Transverse colon (tissue), 4 donors: ENCODE measurements around the gene MISP3. TPM values are rescaled to one million over a fixed set of nuclear protein-coding genes. Genes with fewer than 3 reads are reported as not detected.

ENCODE experiments used
- DNase-seq: peaks from one replicate; pipeline ENCODE4 v3.0.0-alpha.2; 2019
- H3K27ac ChIP-seq, 4 donors: fragments of 200-600 bp; sonication (generic); 2 replicates each; pipeline ENCODE4 v1.5.1; 2016 to 2018; ENCODE audit warnings: inconsistent platforms in 4 of 4
- H3K27me3 ChIP-seq: fragments of 200-600 bp; sonication (generic); 2 replicates; pipeline ENCODE4 v1.5.1; 2017; ENCODE audit warnings: inconsistent platforms
- H3K36me3 ChIP-seq, 4 donors: fragments of 200-600 bp; sonication (generic); 2 replicates each; pipeline ENCODE4 v1.5.1; 2017 to 2019; ENCODE audit warnings: inconsistent platforms in 4 of 4
- H3K4me1 ChIP-seq, 4 donors: fragments of 200-600 bp; sonication (generic); 2 replicates each; pipeline ENCODE4 v1.5.1; 2017 to 2020; ENCODE audit warnings: inconsistent platforms in 4 of 4
- H3K4me3 ChIP-seq, 4 donors: fragments of 200-600 bp; sonication (generic); 1 replicate in 1 of 4; 2 replicates in 3 of 4; pipeline versions ENCODE4 v1.5.1 to v1.6.1; 2017 to 2019; ENCODE audit warnings: inconsistent platforms in 4 of 4
- H3K9me3 ChIP-seq, 2 donors: fragments of 200-600 bp; sonication (generic); 2 replicates each; pipeline ENCODE4 v1.5.1; 2017 to 2019; ENCODE audit warnings: inconsistent platforms in 2 of 2
- EP300 ChIP-seq: sonication (generic); formaldehyde crosslinking; IDR thresholded peaks from one replicate; pipeline ENCODE4 v1.6.1; 2017; ENCODE audit warnings: antibody characterized with exemption, low read depth
- POLR2A ChIP-seq: fragments of 450-650 bp; IDR thresholded peaks from one replicate; pipeline ENCODE4 v1.6.1; 2016; ENCODE audit warnings: antibody characterized with exemption, mild to moderate bottlenecking, moderate library complexity
- POLR2AphosphoS5 ChIP-seq, 3 donors: sonication (generic); formaldehyde crosslinking; IDR thresholded peaks; one replicate each; pipeline ENCODE4 v1.6.1; 2016; ENCODE audit warnings: antibody characterized with exemption in 3 of 3
- WGBS, 2 donors: methylation state at CpG; one replicate each; pipeline ENCODE4 v1.1.5; 2018; ENCODE audit warnings: low coverage in 1 of 2; 5-methylcytosine and 5-hydroxymethylcytosine counted together
- in situ Hi-C, 4 donors: fragments of 200-750 bp; cut with MboI; loops; one replicate each; pipeline versions ENCODE4 v1.15.0 to v1.15.1; 2017; ENCODE audit warnings: low sequenced_read_pairs in 3 of 4, low pct_ligation_motif_present in 1 of 4, low pct_unique_long_range_greater_than_20kb in 1 of 4
- intact Hi-C: fragments of 100-400 bp; cut with DNase I; formaldehyde crosslinking; loops from one replicate; pipeline ENCODE4 v1.15.1; 2023; ENCODE audit warnings: low total_unique reads
- total RNA-seq, 4 donors: library from RNA; depleted of rRNA; stranded (reverse); fragments of >200 nt; gene quantifications; one replicate each; pipeline ENCODE4 v1.1.0, GENCODE V29; 2016
- TF ChIP-seq, protein P1 (sequence below), 5 experiments: fragments of 200-600 bp in 3 of 5; fragments of 450-650 bp in 2 of 5; sonication (generic) in 3 of 5; IDR thresholded peaks; 1 replicate in 2 of 5; 2 replicates in 3 of 5; pipeline ENCODE4 v1.5.1; 2016 to 2017; ENCODE audit warnings: antibody characterized with exemption in 5 of 5, inconsistent platforms in 3 of 5, mild to moderate bottlenecking in 2 of 5, moderate library complexity in 1 of 5

The MISP3 gene
- total RNA-seq, 4 donors from 2014 or later = 23.8 to 115 (median 35.8) TPM

GRCh38 chr19:14058182-14059092 is 14.1 kb upstream of the MISP3 start:
- Histone ChIP-seq H3K36me3 (no peaks in the 10 kb centered on the region), H3K9me3 (no peaks in the 10 kb centered on the region), H3K27me3 (peaks cover 57% of the 10 kb centered on the region), H3K4me3 (no peak overlapping the region), H3K27ac (no peak overlapping the region), H3K4me1 (peaks cover 0 to 16% (median 12%) of the 10 kb centered on the region in 4 donors)
- TF ChIP-seq EP300 (no peak), POLR2AphosphoS5 (IDR thresholded peaks at IDR 0.05) (no peak), POLR2A (no peak)
- TF ChIP-seq, protein P1, sequence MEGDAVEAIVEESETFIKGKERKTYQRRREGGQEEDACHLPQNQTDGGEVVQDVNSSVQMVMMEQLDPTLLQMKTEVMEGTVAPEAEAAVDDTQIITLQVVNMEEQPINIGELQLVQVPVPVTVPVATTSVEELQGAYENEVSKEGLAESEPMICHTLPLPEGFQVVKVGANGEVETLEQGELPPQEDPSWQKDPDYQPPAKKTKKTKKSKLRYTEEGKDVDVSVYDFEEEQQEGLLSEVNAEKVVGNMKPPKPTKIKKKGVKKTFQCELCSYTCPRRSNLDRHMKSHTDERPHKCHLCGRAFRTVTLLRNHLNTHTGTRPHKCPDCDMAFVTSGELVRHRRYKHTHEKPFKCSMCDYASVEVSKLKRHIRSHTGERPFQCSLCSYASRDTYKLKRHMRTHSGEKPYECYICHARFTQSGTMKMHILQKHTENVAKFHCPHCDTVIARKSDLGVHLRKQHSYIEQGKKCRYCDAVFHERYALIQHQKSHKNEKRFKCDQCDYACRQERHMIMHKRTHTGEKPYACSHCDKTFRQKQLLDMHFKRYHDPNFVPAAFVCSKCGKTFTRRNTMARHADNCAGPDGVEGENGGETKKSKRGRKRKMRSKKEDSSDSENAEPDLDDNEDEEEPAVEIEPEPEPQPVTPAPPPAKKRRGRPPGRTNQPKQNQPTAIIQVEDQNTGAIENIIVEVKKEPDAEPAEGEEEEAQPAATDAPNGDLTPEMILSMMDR (IDR thresholded peaks at IDR 0.05) = no peak
- 23 to 27% methylated on average over 13 to 17 of the region's 17 CpGs for WGBS, 2 donors
- in situ Hi-C loops = loop anchor here (10.0 to 25.0 kb wide), 4 partner anchors 164 to 471 kb away; partner anchors contain the start of gene NANOS3 (in 1 of the 4)
- DNase-seq = no peak
- intact Hi-C loops = loop anchor here (5.0 kb wide), 1 partner anchor 844 kb away; no protein-coding TSS in a partner anchor

- Histone ChIP-seq H3K36me3 (no peaks in the 10 kb centered on the region), H3K27ac (no peak overlapping the region), H3K4me3 (no peak overlapping the region), H3K27me3 (peaks cover 60% of the 10 kb centered on the region), H3K4me1 (peaks cover 0 to 16% (median 12%) of the 10 kb centered on the region in 4 donors), H3K9me3 (no peaks in the 10 kb centered on the region)
- in situ Hi-C loops = loop anchor here (10.0 to 25.0 kb wide), 4 partner anchors 164 to 472 kb away; partner anchors contain the start of gene NANOS3 (in 1 of the 4)
- DNase-seq = peak; percentile 28
- TF ChIP-seq POLR2A (no peak), EP300 (no peak), POLR2AphosphoS5 (IDR thresholded peaks at IDR 0.05) (no peak)
- TF ChIP-seq, protein P1 (IDR thresholded peaks at IDR 0.05) = peak; percentile 54 to 70 (median 64)
- intact Hi-C loops = loop anchor here (5.0 kb wide), 1 partner anchor 843 kb away; no protein-coding TSS in a partner anchor
- 23% methylated on average over 15 of the region's 15 CpGs; no CpG with 5 or more reads in 1 of the 2 donors for WGBS, 2 donors
Measured at GRCh38 chr19:14059093-14059480, 13.5 kb upstream of the MISP3 start.

DNA sequence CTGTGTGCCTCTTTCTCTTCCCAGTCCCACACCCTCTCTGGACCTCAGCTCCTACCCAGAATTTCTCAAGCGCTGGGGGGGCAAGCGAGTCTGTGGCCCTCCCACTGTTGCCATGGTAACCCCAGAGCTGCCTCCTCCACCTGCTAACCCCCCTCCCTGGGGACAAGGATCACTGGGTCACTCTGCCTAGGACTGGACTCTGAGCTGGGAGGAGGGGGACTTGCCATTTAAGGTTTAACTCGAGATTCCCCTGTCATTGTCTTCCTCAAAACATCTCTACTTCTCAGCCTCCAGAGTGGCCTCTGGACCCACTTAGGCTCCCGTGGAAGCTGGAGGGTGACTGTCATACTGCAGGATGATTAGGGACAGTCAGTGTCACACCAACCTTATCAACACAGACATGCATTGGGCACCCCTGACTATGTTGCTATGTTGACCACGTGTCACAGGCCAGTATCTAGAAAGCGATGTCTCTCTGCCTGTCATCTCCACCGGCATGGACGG is 12.9 kb upstream of the MISP3 start:
- WGBS, 2 donors = 46% methylated on average over 8 of the region's 8 CpGs; no CpG with 5 or more reads in 1 of the 2 donors
- TF ChIP-seq POLR2A = no peak
- TF ChIP-seq, protein P1 (IDR thresholded peaks at IDR 0.05) = no peak
- no peak for TF ChIP-seq POLR2AphosphoS5 (IDR thresholded peaks at IDR 0.05)
- TF ChIP-seq EP300 = no peak
- Histone ChIP-seq H3K27me3 (peaks cover 60% of the 10 kb centered on the region), H3K9me3 (no peaks in the 10 kb centered on the region), H3K4me3 (no peak overlapping the region), H3K27ac (no peak overlapping the region), H3K36me3 (no peaks in the 10 kb centered on the region), H3K4me1 (peaks cover 0 to 16% (median 12%) of the 10 kb centered on the region in 4 donors)
- DNase-seq = no peak
- in situ Hi-C loops (loop anchor here (10.0 to 25.0 kb wide), 5 partner anchors 165 to 472 kb away; partner anchors contain the start of gene NANOS3 (in 2 of the 4)), intact Hi-C loops (loop anchor here (5.0 kb wide), 1 partner anchor 843 kb away; no protein-coding TSS in a partner anchor)
